Prostate gland (tissue), 2 donors: Measurements from ENCODE around the gene CELF2. TPM values are rescaled to one million over a fixed set of nuclear protein-coding genes. Genes with fewer than 3 reads are reported as not detected.

ENCODE experiments used
- DNase-seq: peaks from one replicate; pipeline ENCODE4 v3.0.0-alpha.2; 2019; ENCODE audit warnings: low spot score
- H3K27ac ChIP-seq, 2 donors: fragments of 200-600 bp; sonication (generic); 2 replicates each; pipeline ENCODE4 v1.5.1; 2017 to 2019
- H3K27me3 ChIP-seq: fragments of 200-600 bp; sonication (generic); replicated peaks from 2 replicates; pipeline ENCODE4 v1.5.1; 2019; ENCODE audit not compliant: insufficient read depth
- H3K36me3 ChIP-seq, 2 donors: fragments of 200-600 bp; sonication (generic); 1 replicate in 1 of 2; 2 replicates in 1 of 2; pipeline versions ENCODE4 v1.5.1 to v1.8.1; 2017 to 2019
- H3K4me1 ChIP-seq: fragments of 200-600 bp; sonication (generic); replicated peaks from 2 replicates; pipeline ENCODE4 v1.5.1; 2019
- H3K4me3 ChIP-seq, 2 donors: fragments of 200-600 bp; sonication (generic); 2 replicates each; pipeline ENCODE4 v1.5.1; 2017 to 2019
- H3K9me3 ChIP-seq: fragments of 200-600 bp; sonication (generic); 2 replicates; pipeline ENCODE4 v1.5.1; 2017
- CTCF ChIP-seq, 4 experiments: fragments of 200-600 bp in 2 of 4; fragments of 450-650 bp in 2 of 4; sonication (generic) in 2 of 4; IDR thresholded peaks; 1 replicate in 3 of 4; 2 replicates in 1 of 4; pipeline ENCODE4 v1.5.1; 2016 to 2019; ENCODE audit warnings: antibody characterized with exemption in 4 of 4, mild to moderate bottlenecking in 2 of 4, moderate library complexity in 2 of 4
- POLR2A ChIP-seq: fragments of 450-650 bp; IDR thresholded peaks from one replicate; pipeline ENCODE4 v1.6.1; 2016; ENCODE audit warnings: antibody characterized with exemption, mild to moderate bottlenecking
- POLR2AphosphoS5 ChIP-seq: sonication (generic); formaldehyde crosslinking; IDR thresholded peaks from one replicate; pipeline ENCODE4 v1.6.1; 2017; ENCODE audit warnings: antibody characterized with exemption
- WGBS: methylation state at CpG from one replicate; pipeline ENCODE4 v1.1.5; 2018; 5-methylcytosine and 5-hydroxymethylcytosine counted together
- intact Hi-C: fragments of 100-400 bp; cut with DNase I; formaldehyde crosslinking; loops from one replicate; pipeline ENCODE4 v1.14.2; 2022
- total RNA-seq, 2 donors: library from RNA; depleted of rRNA; stranded (reverse); fragments of >200 nt; gene quantifications; one replicate each; pipeline ENCODE4 v1.1.0, GENCODE V29; 2016

CELF2 gene
- total RNA-seq, 2 donors from 2014 or later, result 19.2 to 43.2 TPM

- DNase-seq, result no peak
- TF ChIP-seq CTCF (IDR thresholded peaks at IDR 0.05), result no peak
- TF ChIP-seq POLR2AphosphoS5, result no peak
- TF ChIP-seq POLR2A, result no peak
- no peaks in the 10 kb centered on the region for H3K36me3 ChIP-seq
- intact Hi-C loops, result no loop called here
- 92% methylated on average over 4 of the region's 4 CpGs for WGBS
- H3K4me1 ChIP-seq, result no peaks in the 10 kb centered on the region
- no peaks in the 10 kb centered on the region for H3K27me3 ChIP-seq
- H3K4me3 ChIP-seq, result no peak overlapping the region
- no peak overlapping the region for H3K27ac ChIP-seq
- H3K9me3 ChIP-seq, result no peaks in the 10 kb centered on the region
Observed at GRCh38 chr10:11215471-11215870, 197.8 kb downstream of the CELF2 start.

GRCh38 chr10:11217521-11217920 lies 199.8 kb downstream of the CELF2 start:
- Histone ChIP-seq H3K9me3 (no peaks in the 10 kb centered on the region), H3K4me3 (no peak overlapping the region), H3K27ac (no peak overlapping the region), H3K4me1 (no peaks in the 10 kb centered on the region), H3K27me3 (no peaks in the 10 kb centered on the region), H3K36me3 (no peaks in the 10 kb centered on the region)
- WGBS, result 84% methylated on average over 3 of the region's 3 CpGs
- intact Hi-C loops, result no loop called here
- TF ChIP-seq POLR2A, result no peak
- no peak for TF ChIP-seq CTCF (IDR thresholded peaks at IDR 0.05)
- TF ChIP-seq POLR2AphosphoS5, result no peak
- no peak for DNase-seq

- TF ChIP-seq POLR2A (no peak), POLR2AphosphoS5 (no peak), CTCF (IDR thresholded peaks at IDR 0.05) (no peak)
- H3K27me3 ChIP-seq, result no peaks in the 10 kb centered on the region
- peaks cover 2% of the 10 kb centered on the region for H3K4me1 ChIP-seq
- intact Hi-C loops, result no loop called here
- 72% methylated on average over 5 of the region's 5 CpGs for WGBS
- no peak for DNase-seq
- H3K4me3 ChIP-seq, result no peak overlapping the region
- no peaks in the 10 kb centered on the region for H3K36me3 ChIP-seq
- no peaks in the 10 kb centered on the region for H3K9me3 ChIP-seq
- no peak overlapping the region for H3K27ac ChIP-seq
Observed at GRCh38 chr10:11218395-11218794, 200.7 kb downstream of the CELF2 start.

GRCh38 chr10:11219431-11219830 lies 201.8 kb downstream of the CELF2 start:
- H3K36me3 ChIP-seq, result no peaks in the 10 kb centered on the region
- no peak overlapping the region for H3K27ac ChIP-seq
- TF ChIP-seq CTCF (IDR thresholded peaks at IDR 0.05) (no peak), POLR2AphosphoS5 (no peak), POLR2A (no peak)
- intact Hi-C loops, result no loop called here
- DNase-seq, result no peak
- peaks cover 4% of the 10 kb centered on the region for H3K4me1 ChIP-seq
- no peaks in the 10 kb centered on the region for H3K27me3 ChIP-seq
- WGBS, result 87% methylated on average over 3 of the region's 3 CpGs
- no peaks in the 10 kb centered on the region for H3K9me3 ChIP-seq
- H3K4me3 ChIP-seq, result no peak overlapping the region

- DNase-seq, result no peak
- Histone ChIP-seq H3K27me3 (no peaks in the 10 kb centered on the region), H3K36me3 (no peaks in the 10 kb centered on the region), H3K4me1 (peaks cover 12% of the 10 kb centered on the region), H3K27ac (no peak overlapping the region), H3K4me3 (no peak overlapping the region), H3K9me3 (no peaks in the 10 kb centered on the region)
- intact Hi-C loops, result no loop called here
- 88% methylated on average over 9 of the region's 9 CpGs for WGBS
- TF ChIP-seq CTCF (IDR thresholded peaks at IDR 0.05) (no peak), POLR2A (no peak)
Observed at GRCh38 chr10:11223081-11223480, 205.4 kb downstream of the CELF2 start.
